ENCODE data around the gene MRPS11.
"Not testable (repeated sequence)": the region's sequence is repeated elsewhere in the genome, so short reads cannot be mapped to it uniquely, and the experiment has no call there.

The MRPS11 gene

GRCh38 chr15:88467073-88467934, at the start of gene MRPS11, which contains the start of gene MRPL46:
MRPS11 (plus strand) TSS chr15:88467708; CDS start chr15:88467718, 10 bp downstream.
MRPL46 (minus strand) TSS chr15:88467388; CDS start chr15:88467377, 11 bp downstream.
- DNase-seq, result peak; percentile 19 to 93 (median 83)

GRCh38 chr15:88419830-88420229, 47.7 kb upstream of the MRPS11 start:
- DNase-seq, result no peak

GRCh38 chr15:88423331-88423730, 44.2 kb upstream of the MRPS11 start:
- DNase-seq, result no peak

GRCh38 chr15:88426304-88426703, 41.2 kb upstream of the MRPS11 start:
- DNase-seq, result no peak

DNA sequence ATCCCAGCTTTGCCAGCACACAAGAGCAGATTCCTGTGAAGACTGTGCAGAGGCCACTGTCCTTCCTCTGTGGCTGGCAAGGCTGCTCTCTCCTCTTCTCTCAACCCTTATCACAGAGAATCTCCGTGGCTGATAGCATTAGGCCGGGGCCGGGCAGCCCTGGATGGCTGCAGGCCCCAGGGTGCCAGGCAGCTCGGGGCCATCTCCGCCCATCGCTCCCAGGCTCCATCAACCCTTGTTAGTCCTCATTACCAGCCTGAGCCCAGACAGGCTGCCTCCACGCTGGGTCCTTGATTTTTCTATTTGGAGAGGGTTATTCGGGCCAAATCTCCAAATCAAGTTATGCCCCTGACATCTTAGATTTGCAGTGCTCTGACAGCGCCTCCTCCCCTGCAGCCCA, 39.5 kb upstream of the MRPS11 start:
- DNase-seq, result no peak

- no peak for DNase-seq
These were observed 38.5 kb upstream of the MRPS11 start for GRCh38 chr15:88428805-88429605.

- DNase-seq, result no peak
These were observed 37.5 kb upstream of the MRPS11 start for GRCh38 chr15:88430051-88430450.

GRCh38 chr15:88431441-88431840, 36.1 kb upstream of the MRPS11 start:
- no peak for DNase-seq

GRCh38 chr15:88433046-88433685, 34.3 kb upstream of the MRPS11 start:
- no peak for DNase-seq

GRCh38 chr15:88434106-88434505, 33.4 kb upstream of the MRPS11 start:
- DNase-seq, result not testable (repeated sequence)

GRCh38 chr15:88438181-88438580, 29.3 kb upstream of the MRPS11 start:
- DNase-seq, result no peak

GRCh38 chr15:88440021-88440420, 27.5 kb upstream of the MRPS11 start:
- DNase-seq, result no peak

DNA sequence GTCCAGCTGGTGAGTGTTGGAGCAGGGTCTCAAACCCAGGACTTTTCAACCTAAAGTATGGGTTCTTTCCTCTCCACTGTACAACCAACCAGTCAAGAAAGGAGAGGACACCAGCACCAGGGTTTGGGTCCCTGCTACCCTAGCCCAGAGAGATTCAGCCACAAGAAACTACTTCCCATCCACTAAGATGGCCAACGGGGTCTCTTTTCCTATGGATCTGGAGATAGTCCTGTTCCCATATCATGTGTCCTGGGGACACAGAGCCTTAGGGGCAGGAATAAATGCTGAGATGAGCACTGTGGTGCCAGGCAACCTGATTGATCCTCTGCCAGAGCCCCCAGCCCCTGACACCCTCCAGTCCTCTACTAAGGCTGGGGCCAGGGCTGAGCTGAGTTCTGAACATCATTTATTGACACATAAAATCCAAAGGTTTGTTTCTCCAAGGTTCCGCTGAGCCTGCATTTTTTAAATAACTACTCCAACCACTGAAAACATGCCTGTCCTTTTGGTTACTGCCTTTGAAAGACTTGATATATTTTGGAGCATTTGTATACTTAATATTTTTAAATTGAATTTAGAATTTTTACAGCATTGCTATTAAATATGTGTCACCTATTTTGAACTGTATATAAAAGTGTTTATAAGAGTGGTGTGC, 26.3 kb upstream of the MRPS11 start:
- DNase-seq, result no peak

DNA sequence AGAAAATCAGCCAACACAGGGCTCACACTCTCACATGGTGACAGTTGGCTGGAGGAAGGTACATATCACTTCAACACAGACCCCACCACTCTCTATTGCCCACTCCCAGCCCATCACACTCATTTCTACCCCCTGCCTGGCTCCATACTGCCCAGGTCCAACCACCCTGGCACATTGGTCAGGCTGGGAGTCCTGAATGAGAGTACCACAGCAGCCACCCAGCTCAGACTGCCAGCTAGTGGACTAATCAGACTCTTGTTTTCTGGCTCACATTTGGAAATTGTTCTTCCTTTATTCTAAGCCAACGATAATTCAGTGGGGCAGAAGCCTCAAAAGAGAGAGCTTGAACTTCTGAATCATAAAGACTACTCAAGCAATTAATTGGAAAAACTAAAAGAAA, 20.3 kb upstream of the MRPS11 start:
- DNase-seq, result no peak

DNA sequence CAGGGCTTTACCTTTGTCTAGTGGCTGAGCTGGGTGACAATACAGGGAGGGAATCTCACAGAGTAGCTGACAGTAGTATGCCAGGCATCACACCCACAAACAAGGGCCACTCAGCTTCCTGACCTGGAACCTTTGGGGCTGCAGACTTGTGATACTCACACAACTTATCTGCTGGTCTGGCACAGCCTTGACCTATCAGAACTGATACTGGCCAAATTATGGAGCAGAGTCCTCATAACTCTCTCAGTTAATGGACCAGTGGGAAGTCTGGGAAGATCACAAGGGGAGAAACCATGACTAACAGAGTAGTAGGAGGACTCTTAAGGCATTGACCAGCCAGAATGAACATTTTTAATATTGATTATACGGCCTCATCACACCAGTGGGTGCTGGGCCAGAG, 19.8 kb upstream of the MRPS11 start:
- DNase-seq, result no peak

DNA sequence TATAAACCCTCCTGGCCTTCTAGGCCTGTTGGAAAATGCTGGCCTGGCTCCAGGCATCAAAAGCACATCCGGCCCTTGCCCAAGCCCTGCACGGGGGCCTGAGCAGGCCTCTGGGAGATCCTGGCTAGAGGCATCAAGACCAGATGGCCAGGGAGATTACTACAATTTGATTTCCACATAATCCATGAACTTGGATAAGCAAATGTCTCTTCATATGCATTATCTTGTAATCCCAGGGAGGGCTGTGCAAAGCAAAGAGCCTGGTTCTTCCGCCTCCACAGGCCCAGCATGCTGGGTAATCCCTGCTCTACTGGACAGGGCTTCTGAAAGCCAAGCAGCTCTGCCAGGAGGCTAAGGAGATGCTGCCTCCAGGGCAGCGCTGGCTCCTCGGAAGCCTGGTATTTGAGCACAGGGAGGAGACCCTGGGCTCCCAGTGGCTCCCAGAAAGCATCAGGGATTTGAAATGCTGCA, 18.5 kb upstream of the MRPS11 start:
- DNase-seq, result no peak

DNA sequence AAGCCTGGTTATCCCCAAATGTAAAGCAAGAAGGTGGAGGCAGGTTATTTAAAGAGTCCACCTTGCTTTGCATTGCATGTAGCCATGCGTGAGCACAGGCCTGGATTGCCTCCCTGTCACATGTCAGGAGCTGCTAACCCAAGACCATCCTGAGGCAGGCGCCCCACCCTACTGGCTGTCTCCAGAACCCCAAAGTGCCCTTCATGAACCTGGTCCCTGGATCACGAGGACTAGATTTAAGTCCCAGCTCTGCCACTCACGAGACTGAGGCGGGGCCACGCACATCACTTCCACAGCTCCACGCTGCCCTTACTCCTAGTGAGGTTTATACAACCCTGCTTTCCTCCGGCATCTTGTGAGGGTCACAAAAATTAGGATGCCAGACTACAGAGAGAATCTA, 17.9 kb upstream of the MRPS11 start:
- no peak for DNase-seq

DNA sequence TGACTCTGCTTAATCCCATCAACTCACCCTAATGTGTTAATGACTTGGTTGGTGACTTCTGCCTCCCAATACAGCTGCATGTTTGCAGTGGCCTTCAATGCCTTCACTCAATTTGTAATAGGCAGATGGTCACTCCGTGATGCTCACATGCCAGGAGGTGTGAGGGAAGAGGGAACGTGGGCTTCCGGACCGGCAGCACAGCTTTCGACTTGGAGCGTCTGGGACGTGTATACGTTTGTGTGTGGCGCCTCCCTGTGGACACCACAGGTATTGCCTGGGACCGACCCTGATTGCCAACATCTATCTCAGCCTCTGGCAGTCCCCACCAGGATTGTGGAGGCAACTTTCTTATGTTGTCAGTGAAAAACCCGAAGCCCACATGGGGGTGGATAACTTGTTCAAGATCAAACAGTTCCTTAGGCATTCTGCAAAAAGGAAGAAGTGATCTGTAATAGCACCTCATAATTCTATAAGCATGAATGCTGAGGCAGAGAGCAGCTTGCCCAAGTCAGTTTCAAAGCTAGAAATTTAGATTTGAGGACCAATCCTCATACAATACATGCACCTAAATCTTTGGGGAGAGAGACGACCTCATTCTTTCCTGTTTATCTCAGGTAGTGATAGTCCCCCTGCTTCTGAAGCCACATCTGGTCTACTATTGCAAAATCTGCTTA, 17.2 kb upstream of the MRPS11 start:
- peak in 51 of 56 donors; percentile 2 to 87 (median 42) for DNase-seq

DNA sequence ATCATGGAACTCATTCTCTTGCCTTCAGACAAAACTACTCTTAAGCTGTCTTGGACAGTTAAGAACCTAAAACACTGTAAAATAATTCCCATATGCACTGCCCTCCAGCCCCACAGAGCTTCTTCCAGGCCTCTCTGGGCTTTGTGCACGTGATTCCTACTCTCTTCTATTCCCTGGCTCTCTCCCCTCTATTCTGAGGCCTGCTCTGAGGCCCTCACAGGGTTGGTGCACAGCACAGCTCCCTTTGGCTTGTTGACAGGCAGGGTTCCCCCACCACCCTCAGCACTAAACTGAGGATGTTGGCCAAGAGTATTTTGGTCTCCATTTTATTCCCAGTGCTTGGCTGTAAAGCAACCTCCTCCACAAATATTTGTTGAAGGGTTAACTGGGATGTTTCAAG, 13.9 kb upstream of the MRPS11 start:
- no peak for DNase-seq

GRCh38 chr15:88454236-88454635, 13.3 kb upstream of the MRPS11 start:
- DNase-seq, result no peak
